ENCODE data around the gene MARK1.
"Not testable (repeated sequence)": the region's sequence is repeated elsewhere in the genome, so short reads cannot be mapped to it uniquely, and the experiment has no call there.

The MARK1 gene

GRCh38 chr1:220528679-220529501 lies 954 bp downstream of the MARK1 start:
- no peak for DNase-seq (ENCODE audit: low spot score)

DNA sequence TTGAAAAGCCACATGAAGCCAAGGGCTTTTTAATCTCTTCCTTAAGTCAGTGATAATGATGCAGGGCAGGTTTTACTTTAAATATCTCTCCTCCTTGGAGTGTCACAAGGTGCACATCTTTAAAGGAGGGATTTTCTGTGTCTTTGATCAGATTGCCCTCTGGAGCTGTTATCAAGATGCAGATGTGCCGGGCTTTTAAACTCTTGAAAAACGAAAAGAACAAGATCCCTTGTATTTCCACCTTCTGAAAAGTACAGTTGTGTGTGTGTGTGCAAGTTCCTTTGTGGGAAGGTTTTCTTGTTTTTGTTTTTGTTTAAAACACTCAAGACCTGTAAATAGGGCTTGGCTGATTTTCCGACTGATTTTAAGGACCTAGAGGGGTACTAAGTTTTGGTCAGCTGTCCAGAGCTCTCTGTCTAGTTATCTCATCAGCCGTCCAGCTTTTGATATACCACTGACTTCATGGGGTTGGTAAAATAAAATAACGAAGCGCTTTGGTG lies 1.6 kb downstream of the MARK1 start:
- no peak for DNase-seq (ENCODE audit: low spot score)

DNA sequence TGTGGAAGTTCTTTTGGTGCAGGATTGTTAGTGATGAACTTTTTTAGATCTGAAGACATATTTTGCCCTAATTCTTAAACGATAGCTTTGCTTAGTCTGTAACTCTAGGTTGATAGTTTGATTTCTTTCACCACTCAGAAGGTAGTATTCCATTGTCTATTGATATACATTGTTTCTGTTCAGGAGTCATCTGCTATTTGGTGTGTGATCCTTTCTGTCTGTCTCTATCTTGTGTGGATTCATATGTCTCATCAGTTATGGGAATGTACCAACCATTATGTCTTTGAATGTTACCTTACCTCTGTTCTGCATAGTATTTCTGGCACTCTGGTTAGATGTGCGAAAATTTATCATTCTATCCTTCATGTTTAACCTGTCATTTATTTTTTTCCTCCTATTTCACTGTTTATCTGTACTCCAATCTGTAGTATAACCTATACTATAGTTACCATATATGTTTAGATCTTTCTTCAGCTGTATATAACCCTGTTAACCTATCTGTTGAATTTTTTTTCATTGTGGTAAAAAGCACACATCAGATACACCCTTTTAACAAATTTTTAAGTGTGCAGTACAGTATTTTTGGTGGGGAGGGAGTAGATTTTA lies 5.7 kb downstream of the MARK1 start:
- DNase-seq (ENCODE audit: low spot score) = no peak

DNA sequence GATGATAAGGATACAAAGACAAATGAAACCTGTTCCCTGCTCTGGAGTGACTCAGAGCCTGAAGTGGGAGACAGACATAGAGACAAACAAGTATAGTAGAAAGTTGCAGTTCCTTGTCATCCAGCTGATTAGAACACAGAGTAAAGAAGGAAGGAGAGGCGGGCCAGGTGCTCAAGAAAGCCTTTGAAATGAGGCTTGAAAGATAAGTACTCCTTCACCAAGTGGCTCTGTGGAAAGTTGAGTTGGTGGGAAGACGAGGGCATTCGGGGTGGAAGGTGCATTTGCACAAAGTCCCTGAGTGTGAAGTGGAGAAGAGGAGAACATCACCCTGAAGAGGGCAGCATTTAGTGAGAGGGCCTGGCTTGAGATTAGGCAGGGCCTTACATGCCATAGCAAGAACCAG lies 17.0 kb downstream of the MARK1 start:
- DNase-seq (ENCODE audit: low spot score) = peak; percentile 69

GRCh38 chr1:220550811-220551399 lies 23.0 kb downstream of the MARK1 start:
- peak; percentile 51 for DNase-seq (ENCODE audit: low spot score)

- no peak for DNase-seq (ENCODE audit: low spot score)
Observed at GRCh38 chr1:220551718-220552117, 23.8 kb downstream of the MARK1 start.

DNA sequence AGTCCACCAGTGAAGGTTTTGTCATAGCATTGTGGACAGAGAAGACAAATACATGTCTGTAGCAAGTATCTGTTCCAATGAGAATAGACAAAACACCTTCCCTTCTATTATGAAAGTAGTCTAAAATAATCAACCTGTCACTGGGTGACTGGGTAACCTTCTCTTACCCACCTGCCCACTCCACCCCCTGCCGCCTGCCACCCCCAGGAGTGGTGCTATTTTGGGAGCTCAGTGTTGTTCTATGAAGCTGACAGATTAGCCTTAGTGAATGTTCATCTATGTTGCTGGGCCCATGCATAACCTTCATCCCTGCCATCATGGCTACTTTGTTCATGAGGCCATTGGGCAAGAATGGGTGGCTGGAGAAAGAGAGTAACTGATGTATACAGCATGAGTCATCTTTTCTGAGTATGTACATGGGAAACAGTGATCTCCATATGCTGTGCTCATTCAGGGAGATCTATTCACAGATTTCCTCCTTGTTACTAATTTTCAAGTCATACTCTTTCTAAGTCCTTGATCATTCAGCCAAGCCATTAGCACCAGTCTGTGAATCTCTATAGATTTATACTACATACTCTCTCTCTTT lies 24.8 kb downstream of the MARK1 start:
- DNase-seq (ENCODE audit: low spot score) = no peak

GRCh38 chr1:220556641-220557040 lies 28.7 kb downstream of the MARK1 start:
- DNase-seq (ENCODE audit: low spot score) = no peak

- no peak for DNase-seq (ENCODE audit: low spot score)
Observed at GRCh38 chr1:220563564-220563963, 35.6 kb downstream of the MARK1 start.

DNA sequence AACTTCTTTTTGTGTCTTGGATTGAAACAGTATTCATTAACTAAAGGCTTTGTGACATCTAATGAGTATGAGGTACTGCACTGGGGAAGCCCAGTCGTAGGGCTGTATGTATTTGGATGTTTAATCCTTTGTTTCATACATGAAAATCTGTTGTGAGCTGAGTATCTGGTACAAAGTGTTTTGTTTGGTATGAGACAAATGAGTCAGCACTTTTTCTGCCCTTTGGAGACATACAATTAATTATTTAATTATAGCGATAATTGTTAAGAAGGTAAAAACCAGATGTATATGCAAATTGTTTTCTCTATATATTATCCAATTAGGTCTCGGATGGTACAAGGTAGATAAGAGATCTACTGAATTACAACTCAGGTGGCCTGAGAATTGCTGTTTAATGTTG lies 36.3 kb downstream of the MARK1 start:
- no peak for DNase-seq (ENCODE audit: low spot score)

DNA sequence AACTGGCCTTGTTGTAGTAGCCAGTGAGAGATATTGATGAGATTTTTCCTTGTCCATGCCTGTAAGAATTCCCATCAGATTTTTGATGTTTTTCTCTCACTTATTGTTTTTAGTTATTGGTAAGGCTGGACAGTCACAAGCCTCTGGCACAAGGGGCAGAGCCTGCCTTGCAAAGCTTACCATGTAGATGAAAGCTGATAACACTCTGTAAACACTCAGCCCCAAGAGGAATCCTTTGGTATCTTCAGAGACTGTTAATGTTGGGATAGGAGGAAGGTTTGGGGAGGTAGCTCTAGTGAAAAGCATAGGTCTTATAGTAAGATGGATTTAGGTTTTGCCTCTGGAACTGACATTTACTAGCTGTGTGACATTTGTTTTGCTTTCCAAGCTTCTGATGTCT lies 37.7 kb downstream of the MARK1 start:
- no peak for DNase-seq (ENCODE audit: low spot score)

GRCh38 chr1:220566869-220567268 lies 38.9 kb downstream of the MARK1 start:
- DNase-seq (ENCODE audit: low spot score) = no peak

DNA sequence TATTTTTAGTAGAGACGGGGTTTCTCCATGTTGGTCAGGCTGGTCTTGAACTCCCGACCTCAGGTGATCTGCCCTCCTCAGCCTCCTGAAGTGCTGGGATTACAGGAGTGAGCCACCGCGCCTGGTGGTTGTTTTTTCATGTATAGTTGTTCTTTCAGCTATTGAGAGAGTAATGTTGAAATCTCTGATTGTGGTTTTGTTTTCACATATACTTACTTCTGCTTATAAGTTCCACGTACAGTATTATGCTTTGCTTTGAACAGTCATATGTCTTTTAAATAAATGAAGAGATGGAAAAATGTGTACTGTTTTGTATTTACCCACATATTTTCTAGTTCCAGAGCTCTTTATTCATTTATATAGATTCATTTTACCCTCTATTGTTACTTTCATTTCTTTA lies 44.5 kb downstream of the MARK1 start:
- no peak for DNase-seq (ENCODE audit: low spot score)

DNA sequence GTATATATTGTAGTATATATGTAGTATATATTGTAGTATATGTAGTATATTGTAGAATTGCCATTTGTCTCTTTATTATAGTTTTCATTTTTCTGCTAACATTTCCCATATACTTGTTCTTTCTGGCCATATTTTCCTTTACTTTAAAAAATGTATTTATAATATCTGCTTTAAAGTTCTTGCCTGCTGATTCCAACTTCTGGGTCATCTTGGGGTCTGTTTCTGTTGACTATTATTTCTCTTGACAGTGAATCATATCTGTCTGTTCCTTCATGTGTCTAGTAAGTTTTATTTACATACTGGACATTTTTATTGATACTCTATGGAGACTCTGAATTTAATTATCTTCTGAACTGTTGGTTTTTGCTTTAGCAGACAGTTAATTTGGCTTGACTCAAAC lies 45.9 kb downstream of the MARK1 start:
- no peak for DNase-seq (ENCODE audit: low spot score)

- no peak for DNase-seq (ENCODE audit: low spot score)
Observed at GRCh38 chr1:220575718-220576497, 48.0 kb downstream of the MARK1 start.

- DNase-seq (ENCODE audit: low spot score) = no peak
Observed at GRCh38 chr1:220577926-220578325, 50.0 kb downstream of the MARK1 start.

DNA sequence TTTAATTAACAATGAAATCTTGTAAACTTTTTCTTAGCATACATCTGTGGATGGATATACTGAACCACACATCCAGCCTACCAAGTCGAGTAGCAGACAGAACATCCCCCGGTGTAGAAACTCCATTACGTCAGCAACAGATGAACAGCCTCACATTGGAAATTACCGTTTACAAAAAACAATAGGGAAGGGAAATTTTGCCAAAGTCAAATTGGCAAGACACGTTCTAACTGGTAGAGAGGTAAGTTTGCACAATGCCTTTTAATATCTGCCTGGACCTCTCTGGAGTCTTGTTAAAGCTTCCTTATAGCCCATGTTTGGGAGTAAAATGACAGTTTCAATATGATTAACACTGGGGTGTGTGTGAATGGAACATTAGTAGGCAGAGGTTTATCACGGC lies 51.4 kb downstream of the MARK1 start:
- DNase-seq (ENCODE audit: low spot score) = no peak

DNA sequence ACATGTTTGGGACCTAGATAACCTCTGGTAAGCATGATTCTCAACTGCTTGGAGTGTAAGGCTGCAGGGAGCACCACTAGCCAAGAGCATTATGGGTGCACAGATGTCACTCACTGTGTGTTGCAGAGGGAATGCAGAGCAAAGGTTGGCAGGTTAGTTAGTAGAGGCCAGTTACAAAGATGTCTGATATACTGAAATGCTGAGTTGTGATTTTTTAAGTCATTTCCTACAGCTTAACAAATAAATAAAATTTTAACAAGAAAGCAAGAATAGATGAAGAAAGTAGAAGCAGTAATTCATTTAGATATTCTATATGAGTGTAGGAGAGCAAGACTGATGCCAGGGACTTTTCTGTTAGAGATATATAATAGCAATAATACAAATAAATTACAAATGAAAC lies 64.8 kb downstream of the MARK1 start:
- DNase-seq (ENCODE audit: low spot score) = no peak

DNA sequence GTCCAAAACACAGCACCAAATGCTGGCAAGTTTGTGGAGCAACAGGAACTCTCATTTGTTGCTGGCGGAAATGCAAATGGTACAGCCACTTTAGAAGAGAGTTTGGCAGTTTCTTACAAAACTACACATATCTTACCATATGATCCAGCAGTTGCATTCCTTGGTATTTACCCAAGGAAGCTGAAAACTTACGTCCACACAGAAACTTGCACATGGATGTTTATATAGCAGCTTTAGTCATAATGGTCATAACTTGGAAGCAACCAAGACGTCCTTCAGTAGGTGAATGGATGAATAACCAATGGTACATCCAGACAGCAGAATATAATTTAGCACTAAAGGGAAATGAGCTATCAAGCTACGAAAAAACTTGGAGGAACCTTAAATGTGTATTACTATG lies 66.4 kb downstream of the MARK1 start:
- no peak for DNase-seq (ENCODE audit: low spot score)

DNA sequence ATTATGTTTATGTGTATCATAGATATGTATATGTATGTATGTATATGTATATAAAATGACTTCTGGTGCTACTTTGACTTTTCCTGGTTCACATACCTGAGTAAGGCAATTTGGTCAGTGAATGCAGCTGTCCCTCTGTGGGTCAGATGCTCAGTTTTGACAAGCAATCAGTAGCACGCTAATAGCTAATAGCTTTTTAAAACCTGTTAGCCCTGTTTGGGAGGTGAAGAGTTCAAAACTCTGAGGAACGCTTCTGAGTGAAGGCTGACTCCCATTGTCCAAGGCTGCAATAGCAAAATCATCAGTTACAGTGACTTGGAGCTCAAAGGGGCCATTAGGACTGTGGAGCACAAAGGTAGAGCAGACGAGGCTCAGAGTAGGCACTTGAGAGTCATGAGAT lies 67.2 kb downstream of the MARK1 start:
- no peak for DNase-seq (ENCODE audit: low spot score)

DNA sequence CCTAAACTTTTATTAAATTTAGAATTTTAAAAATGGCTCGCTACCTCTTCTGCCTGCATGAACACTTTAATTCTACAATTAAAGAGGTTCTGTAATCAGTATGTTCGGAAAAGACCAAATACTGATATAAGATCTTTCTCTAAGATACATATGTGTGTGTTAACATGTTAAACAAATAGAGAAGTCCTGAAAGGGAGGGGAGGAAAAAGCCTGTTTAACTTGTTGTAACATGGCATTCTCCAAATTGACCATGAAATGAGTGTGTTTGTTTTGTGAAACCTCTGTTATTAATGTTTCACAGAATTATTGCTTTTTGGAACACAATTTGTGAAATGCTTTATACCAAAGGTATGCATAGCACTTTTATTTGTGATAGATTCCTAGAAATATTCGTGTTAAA lies 77.0 kb downstream of the MARK1 start:
- no peak for DNase-seq (ENCODE audit: low spot score)

DNA sequence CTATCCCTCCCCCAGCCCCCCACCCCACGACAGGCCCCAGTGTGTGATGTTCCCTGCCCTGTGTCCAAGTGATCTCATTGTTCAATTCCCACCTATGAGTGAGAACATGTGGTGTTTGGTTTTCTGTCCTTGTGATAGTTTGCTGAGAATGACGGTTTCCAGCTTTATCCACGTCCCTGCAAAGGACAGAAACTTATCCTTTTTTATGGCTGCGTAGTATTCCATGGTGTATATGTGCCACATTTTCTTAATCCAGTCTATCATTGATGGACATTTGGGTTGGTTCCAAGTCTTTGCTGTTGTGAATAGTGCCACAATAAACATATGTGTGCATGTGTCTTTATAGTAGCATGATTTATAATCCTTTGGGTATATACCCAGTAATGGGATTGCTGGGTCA lies 77.7 kb downstream of the MARK1 start:
- not testable (repeated sequence) for DNase-seq (ENCODE audit: low spot score)

Measured in D341Med (cell line).